ENCODE measurements around the gene YAF2.

The YAF2 gene

DNA sequence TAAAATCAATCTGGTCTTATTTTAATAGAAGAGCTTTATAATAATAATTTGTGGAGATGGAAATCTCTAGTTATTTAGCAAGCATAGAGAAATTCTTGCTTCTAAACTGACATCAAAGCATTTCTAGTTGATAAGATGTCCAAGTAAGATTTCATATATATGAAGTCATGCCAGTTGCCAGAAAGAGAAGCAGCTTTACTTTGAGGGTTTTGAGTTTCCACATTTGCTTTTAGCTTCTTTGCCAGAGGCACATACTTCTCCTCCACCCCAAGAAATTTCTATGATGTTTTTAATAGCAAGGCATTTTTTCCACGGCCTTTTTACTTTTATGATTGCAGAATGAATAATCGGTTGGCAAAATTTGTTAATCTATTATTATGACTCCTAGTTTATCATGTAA, 24.2 kb upstream of the YAF2 start:
- Histone ChIP-seq H3K4me2 (ENCODE audit: low read length) (no peak overlapping the region), H3K4me1 (ENCODE audit: control insufficient read depth, low read length) (peaks cover 13% of the 10 kb centered on the region), H4K20me1 (ENCODE audit: control insufficient read depth, insufficient read depth, low read depth, low read length) (no peaks in the 10 kb centered on the region), H3F3A (ENCODE audit: control insufficient read depth, insufficient read depth) (peaks cover 5% of the 10 kb centered on the region; the same call in 1 of the 2 replicates), H3K9me2 (replicated peaks; ENCODE audit: control insufficient read depth, low read length) (no peaks in the 10 kb centered on the region), H3K79me2 (ENCODE audit: control insufficient read depth, low read length) (no peaks in the 10 kb centered on the region), H3K4me3 (ENCODE audit: low read length) (no peak overlapping the region), H3K36me3 (ENCODE audit: control insufficient read depth, low read length) (no peaks in the 10 kb centered on the region), H3K9me3 (ENCODE audit: control insufficient read depth, insufficient read depth, low read length) (no peaks in the 10 kb centered on the region), H3K27me3 (ENCODE audit: control insufficient read depth, low read length) (no peaks in the 10 kb centered on the region), H3K27ac (ENCODE audit: low read depth, low read length) (no peak overlapping the region)
- TF ChIP-seq EZH2phosphoT487 (IDR thresholded peaks at IDR 0.05; ENCODE audit: borderline replicate concordance, low read length): no peak
- TF ChIP-seq, protein P1, sequence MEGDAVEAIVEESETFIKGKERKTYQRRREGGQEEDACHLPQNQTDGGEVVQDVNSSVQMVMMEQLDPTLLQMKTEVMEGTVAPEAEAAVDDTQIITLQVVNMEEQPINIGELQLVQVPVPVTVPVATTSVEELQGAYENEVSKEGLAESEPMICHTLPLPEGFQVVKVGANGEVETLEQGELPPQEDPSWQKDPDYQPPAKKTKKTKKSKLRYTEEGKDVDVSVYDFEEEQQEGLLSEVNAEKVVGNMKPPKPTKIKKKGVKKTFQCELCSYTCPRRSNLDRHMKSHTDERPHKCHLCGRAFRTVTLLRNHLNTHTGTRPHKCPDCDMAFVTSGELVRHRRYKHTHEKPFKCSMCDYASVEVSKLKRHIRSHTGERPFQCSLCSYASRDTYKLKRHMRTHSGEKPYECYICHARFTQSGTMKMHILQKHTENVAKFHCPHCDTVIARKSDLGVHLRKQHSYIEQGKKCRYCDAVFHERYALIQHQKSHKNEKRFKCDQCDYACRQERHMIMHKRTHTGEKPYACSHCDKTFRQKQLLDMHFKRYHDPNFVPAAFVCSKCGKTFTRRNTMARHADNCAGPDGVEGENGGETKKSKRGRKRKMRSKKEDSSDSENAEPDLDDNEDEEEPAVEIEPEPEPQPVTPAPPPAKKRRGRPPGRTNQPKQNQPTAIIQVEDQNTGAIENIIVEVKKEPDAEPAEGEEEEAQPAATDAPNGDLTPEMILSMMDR (IDR thresholded peaks at IDR 0.05; ENCODE audit: low read depth, low read length, poor library complexity, severe bottlenecking): no peak

DNA sequence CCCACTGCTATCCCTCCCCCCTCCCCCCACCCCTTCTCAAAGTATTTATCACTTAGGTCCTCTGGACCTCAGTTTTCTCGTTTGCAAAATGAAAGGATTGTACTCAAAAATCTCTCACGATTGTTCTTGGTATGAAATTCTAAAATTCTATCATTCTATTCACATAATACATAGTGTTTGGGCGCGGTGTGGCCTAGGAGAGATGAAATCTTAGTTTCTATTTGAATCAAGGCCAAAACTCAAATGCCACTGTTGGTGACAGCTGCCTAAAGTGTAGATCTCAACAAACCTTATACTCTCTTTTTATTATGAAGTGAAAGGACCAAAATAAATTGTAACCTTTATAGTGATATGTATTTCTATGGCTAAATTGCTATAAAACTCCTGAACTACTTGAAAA, 23.7 kb upstream of the YAF2 start:
- H3K36me3 ChIP-seq (ENCODE audit: control insufficient read depth, low read length): no peaks in the 10 kb centered on the region
- peaks cover 5% of the 10 kb centered on the region; the same call in 1 of the 2 replicates for H3F3A ChIP-seq (ENCODE audit: control insufficient read depth, insufficient read depth)
- H3K79me2 ChIP-seq (ENCODE audit: control insufficient read depth, low read length): no peaks in the 10 kb centered on the region
- H3K9me3 ChIP-seq (ENCODE audit: control insufficient read depth, insufficient read depth, low read length): no peaks in the 10 kb centered on the region
- H3K27ac ChIP-seq (ENCODE audit: low read depth, low read length): no peak overlapping the region
- H4K20me1 ChIP-seq (ENCODE audit: control insufficient read depth, insufficient read depth, low read depth, low read length): no peaks in the 10 kb centered on the region
- no peak overlapping the region for H3K4me2 ChIP-seq (ENCODE audit: low read length)
- TF ChIP-seq EZH2phosphoT487 (IDR thresholded peaks at IDR 0.05; ENCODE audit: borderline replicate concordance, low read length): no peak
- TF ChIP-seq, protein P1 (IDR thresholded peaks at IDR 0.05; ENCODE audit: low read depth, low read length, poor library complexity, severe bottlenecking): no peak
- no peaks in the 10 kb centered on the region for H3K9me2 ChIP-seq (replicated peaks; ENCODE audit: control insufficient read depth, low read length)
- H3K4me1 ChIP-seq (ENCODE audit: control insufficient read depth, low read length): peaks cover 13% of the 10 kb centered on the region
- no peak overlapping the region for H3K4me3 ChIP-seq (ENCODE audit: low read length)
- H3K27me3 ChIP-seq (ENCODE audit: control insufficient read depth, low read length): no peaks in the 10 kb centered on the region

DNA sequence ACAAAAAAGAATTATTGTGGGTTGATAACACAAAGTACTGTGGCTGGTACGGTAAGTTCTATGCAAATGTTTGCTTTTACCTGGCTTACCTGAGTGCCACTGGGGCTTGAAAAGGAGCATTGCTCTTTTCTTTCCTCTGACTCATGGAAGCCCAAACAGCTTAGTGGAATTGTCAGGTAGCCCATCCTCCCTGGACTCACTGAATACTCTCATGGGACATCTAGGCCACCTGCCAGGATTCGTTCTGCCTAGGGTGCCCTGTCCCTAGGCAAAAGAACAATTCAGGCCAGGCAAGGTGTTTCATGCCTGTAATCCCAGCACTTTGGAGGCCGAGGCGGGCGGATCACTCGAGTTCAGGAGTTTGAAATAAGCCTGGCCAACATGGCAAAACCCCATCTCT, 22.5 kb upstream of the YAF2 start:
- Histone ChIP-seq H3K79me2 (ENCODE audit: control insufficient read depth, low read length) (no peaks in the 10 kb centered on the region), H4K20me1 (ENCODE audit: control insufficient read depth, insufficient read depth, low read depth, low read length) (no peaks in the 10 kb centered on the region), H3K4me2 (ENCODE audit: low read length) (no peak overlapping the region), H3F3A (ENCODE audit: control insufficient read depth, insufficient read depth) (peaks cover 5% of the 10 kb centered on the region; the same call in 1 of the 2 replicates), H3K4me3 (ENCODE audit: low read length) (no peak overlapping the region), H3K27me3 (ENCODE audit: control insufficient read depth, low read length) (no peaks in the 10 kb centered on the region), H3K9me3 (ENCODE audit: control insufficient read depth, insufficient read depth, low read length) (no peaks in the 10 kb centered on the region), H3K9me2 (replicated peaks; ENCODE audit: control insufficient read depth, low read length) (no peaks in the 10 kb centered on the region), H3K27ac (ENCODE audit: low read depth, low read length) (no peak overlapping the region), H3K4me1 (ENCODE audit: control insufficient read depth, low read length) (peaks cover 13% of the 10 kb centered on the region), H3K36me3 (ENCODE audit: control insufficient read depth, low read length) (no peaks in the 10 kb centered on the region)
- no peak for TF ChIP-seq EZH2phosphoT487 (IDR thresholded peaks at IDR 0.05; ENCODE audit: borderline replicate concordance, low read length)
- TF ChIP-seq, protein P1 (IDR thresholded peaks at IDR 0.05; ENCODE audit: low read depth, low read length, poor library complexity, severe bottlenecking): no peak
